HepG2 (cell line): ENCODE measurements around the gene TSHZ1. TPM values are rescaled to one million over a fixed set of nuclear protein-coding genes. Genes with fewer than 3 reads are reported as not detected.

Experiments used
- ATAC-seq: fragments of 200-7000 bp; cut with Tn5 transposase; 3 replicates; pipeline ENCODE4 v1.9.1; 2020; ENCODE audit warnings: mild to moderate bottlenecking, moderate library complexity
- BruUV-seq: library from RNA; stranded (reverse); fragments of 400-500 nt; replicated peaks from 2 replicates; lab custom pipeline; 2021; lab: Mats Ljungman, UMichigan
- CTCF ChIA-PET: fragments of 300-600 bp; formaldehyde crosslinking; extraction: SDS; loops from one replicate; lab custom pipeline; 2021; ENCODE audit warnings: low total read pairs, inconsistent platforms, low intra/inter-chr PET ratio; lab: Yijun Ruan, JAX
- POLR2A ChIA-PET: fragments of 350-600 bp; sonication (Branson Sonifier 250); formaldehyde crosslinking; loops from one replicate; lab custom pipeline; 2020; ENCODE audit warnings: antibody characterized with exemption, inconsistent platforms; lab: Yijun Ruan, JAX
- DNase-seq: peaks from one replicate; pipeline ENCODE4 v3.0.0-alpha.2; 2015; ENCODE audit warnings: low spot score
- FAIRE-seq: peaks from 3 replicates; lab custom pipeline; 2011; peaks lifted over from hg19 to GRCh38; lab: Jason Lieb, UNC
- H2AFZ ChIP-seq: one replicate; pipeline ENCODE4 v1.6.1; 2011; ENCODE audit warnings: low read length, inconsistent platforms
- H3K27ac ChIP-seq: fragments of 300-600 bp; 3 replicates; pipeline ENCODE4 v1.8.0; 2011; ENCODE audit warnings: mixed run types, mild to moderate bottlenecking, mixed read lengths, low read length, inconsistent platforms; ENCODE audit not compliant: insufficient read depth; ENCODE audit errors: extremely low read length
- H3K27me3 ChIP-seq, 2 experiments: fragments of 200-600 bp in 1 of 2; 2 replicates in 1 of 2; 3 replicates in 1 of 2; pipeline versions ENCODE4 v1.6.0 to v1.8.0; 2011; ENCODE audit warnings: low read length in 2 of 2, mild to moderate bottlenecking in 2 of 2, moderate library complexity in 2 of 2, inconsistent platforms in 1 of 2; ENCODE audit not compliant: insufficient read depth in 2 of 2, control insufficient read depth in 1 of 2
- H3K36me3 ChIP-seq, 2 experiments: fragments of 200-600 bp in 1 of 2; replicated peaks in 1 of 2; 2 replicates in 1 of 2; 3 replicates in 1 of 2; pipeline versions ENCODE4 v1.5.1 to v1.8.0; 2011; ENCODE audit warnings: low read length in 2 of 2, inconsistent platforms in 1 of 2; ENCODE audit not compliant: insufficient read depth in 2 of 2, control insufficient read depth in 1 of 2
- H3K4me1 ChIP-seq: 2 replicates; pipeline ENCODE4 v1.5.1; 2012; ENCODE audit warnings: low read length, inconsistent platforms; ENCODE audit not compliant: insufficient read depth
- H3K4me2 ChIP-seq: 2 replicates; pipeline ENCODE4 v1.6.0; 2011; ENCODE audit warnings: low read depth, low read length, inconsistent platforms
- H3K4me3 ChIP-seq, 3 experiments: fragments of 200-600 bp in 1 of 3; sonication (generic), shearing (Covaris generic) in 1 of 3; replicated peaks in 1 of 3; 2 replicates each; pipeline ENCODE4 v1.5.1; 2011 to 2016; ENCODE audit warnings: low read length in 3 of 3, inconsistent platforms in 2 of 3, low read depth in 2 of 3, mild to moderate bottlenecking in 2 of 3, control low read depth in 1 of 3, mixed read lengths in 1 of 3; ENCODE audit not compliant: insufficient read depth in 1 of 3
- H3K79me2 ChIP-seq: one replicate; pipeline ENCODE4 v1.6.1; 2011; ENCODE audit warnings: low read length, inconsistent platforms; ENCODE audit not compliant: insufficient read depth
- H3K9ac ChIP-seq: 2 replicates; pipeline ENCODE4 v1.6.0; 2011; ENCODE audit warnings: mild to moderate bottlenecking, low read depth, low read length, inconsistent platforms; ENCODE audit not compliant: insufficient read depth
- H3K9me3 ChIP-seq: 2 replicates; pipeline ENCODE4 v1.5.1; 2012; ENCODE audit warnings: mild to moderate bottlenecking, low read length
- H4K20me1 ChIP-seq: 2 replicates; pipeline ENCODE4 v1.6.0; 2011; ENCODE audit warnings: inconsistent platforms, mild to moderate bottlenecking, low read length, moderate library complexity; ENCODE audit not compliant: insufficient read depth
- ARID2 ChIP-seq: sonication (generic); formaldehyde crosslinking; IDR thresholded peaks from 2 replicates; pipeline ENCODE4 v1.8.1; 2022; ENCODE audit warnings: mild to moderate bottlenecking, missing genetic modification reagents, borderline replicate concordance
- DMTF1 ChIP-seq: sonication (generic); formaldehyde crosslinking; IDR thresholded peaks from 2 replicates; pipeline ENCODE4 v1.4.0; 2020; ENCODE audit warnings: mild to moderate bottlenecking, missing genetic modification reagents
- ELF4 ChIP-seq: sonication (generic); formaldehyde crosslinking; IDR thresholded peaks from 2 replicates; pipeline ENCODE4 v1.5.0; 2020; ENCODE audit warnings: missing genetic modification reagents, mild to moderate bottlenecking, moderate library complexity, borderline replicate concordance
- MED1 ChIP-seq: sonication (generic); formaldehyde crosslinking; IDR thresholded peaks from 2 replicates; pipeline ENCODE4 v1.4.0; 2020; ENCODE audit warnings: missing genetic modification reagents
- TBL1XR1 ChIP-seq: fragments of 150-350 bp; IDR thresholded peaks from 2 replicates; pipeline ENCODE4 v1.6.1; 2014; ENCODE audit warnings: borderline replicate concordance, low read length; ENCODE audit not compliant: partially characterized antibody
- ZBTB8A ChIP-seq: sonication (generic); formaldehyde crosslinking; IDR thresholded peaks from 2 replicates; pipeline ENCODE4 v1.4.0; 2020; ENCODE audit warnings: mild to moderate bottlenecking, low read depth, missing genetic modification reagents, borderline replicate concordance
- ZNF24 ChIP-seq: fragments of 450-650 bp; IDR thresholded peaks from 2 replicates; pipeline ENCODE4 v1.6.1; 2017; ENCODE audit warnings: antibody characterized with exemption, mild to moderate bottlenecking
- ZNF484 ChIP-seq: sonication (generic); formaldehyde crosslinking; IDR thresholded peaks from 2 replicates; pipeline ENCODE4 v1.5.1; 2020; ENCODE audit warnings: mild to moderate bottlenecking, low read depth, missing genetic modification reagents, borderline replicate concordance
- ZSCAN22 ChIP-seq: sonication (generic); formaldehyde crosslinking; IDR thresholded peaks from 2 replicates; pipeline ENCODE4 v1.4.0; 2020; ENCODE audit warnings: mild to moderate bottlenecking, missing genetic modification reagents
- WGBS: methylation state at CpG from one replicate; pipeline ENCODE4 v1.1.6; 2017; ENCODE audit warnings: low lambda C conversion rate; 5-methylcytosine and 5-hydroxymethylcytosine counted together
- in situ Hi-C: cut with HindIII; loops from 2 replicates; pipeline ENCODE4 v1.10.0; 2017; ENCODE audit warnings: low pct_unique_long_range_greater_than_20kb; ENCODE audit not compliant: extremely low pct_ligation_motif_present
- intact Hi-C: fragments of 100-400 bp; cut with micrococcal nuclease; formaldehyde crosslinking; loops from one replicate; pipeline ENCODE4 v1.10.0; 2022; ENCODE audit not compliant: unreplicated experiment
- polyA plus RNA-seq, 8 experiments: library from polyadenylated mRNA; depleted of rRNA in 3 of 8; stranded (reverse) in 7 of 8; unstranded in 1 of 8; fragments of >200 nt; fragmentation: Illumina TruSeq in 4 of 8; extraction: Trizol in 4 of 8; gene quantifications; 2 replicates each; pipeline versions ENCODE4 v1.2.1 to v1.2.3, GENCODE V29; 2011 to 2016; ENCODE audit warnings: low read depth in 4 of 8, missing spikeins in 1 of 8, mixed read lengths in 1 of 8; ENCODE audit not compliant: insufficient read depth in 1 of 8
- total RNA-seq, 5 experiments: library from RNA; depleted of rRNA; stranded (reverse); fragments of >200 nt; fragmentation: Illumina TruSeq; extraction: Trizol; gene quantifications; 2 replicates each; pipeline ENCODE4 v1.2.3, GENCODE V29; 2016; ENCODE audit warnings: low read depth in 1 of 5
- TF ChIP-seq, protein P1 (sequence below): sonication (generic); formaldehyde crosslinking; conservative IDR thresholded peaks from 2 replicates; pipeline ENCODE4 v1.8.0; 2022; ENCODE audit warnings: mild to moderate bottlenecking, moderate library complexity, missing genetic modification reagents

The TSHZ1 gene
- total and polyA plus RNA-seq, 2 of the 13 experiments (the other 11 are each of a cell fraction or from before 2014, with no cell fraction given): 2.5 to 2.7 TPM

- DNase-seq (no peak), FAIRE-seq (no peak)
- H3K4me1 ChIP-seq: peaks cover 13% of the 10 kb centered on the region
- H3K9me3 ChIP-seq: no peaks in the 10 kb centered on the region
- 47% methylated on average over 3 of the region's 3 CpGs for WGBS
- ChIA-PET POLR2A (no interaction called here), CTCF (no interaction called here)
- no peak overlapping the region for H2AFZ ChIP-seq
- no peak overlapping the region for H3K27ac ChIP-seq
- no TSS peak for BruUV-seq
- H3K4me2 ChIP-seq: no peak overlapping the region
- intact Hi-C loops: loop anchor here (5.0 kb wide), 2 partner anchors 45 to 80 kb away; partner anchors contain the start of gene PTGR3
- TF ChIP-seq ZNF484 (CRISPR knock-in tag): no peak
- no peak for TF ChIP-seq MED1 (CRISPR knock-in tag)
- no peak for TF ChIP-seq ELF4 (CRISPR knock-in tag)
- TF ChIP-seq ZBTB8A: no peak
- no peak for TF ChIP-seq TBL1XR1
- TF ChIP-seq ZNF24: no peak
- TF ChIP-seq ZSCAN22 (CRISPR knock-in tag): no peak
- TF ChIP-seq ARID2 (CRISPR knock-in tag): no peak
- TF ChIP-seq, protein P1, sequence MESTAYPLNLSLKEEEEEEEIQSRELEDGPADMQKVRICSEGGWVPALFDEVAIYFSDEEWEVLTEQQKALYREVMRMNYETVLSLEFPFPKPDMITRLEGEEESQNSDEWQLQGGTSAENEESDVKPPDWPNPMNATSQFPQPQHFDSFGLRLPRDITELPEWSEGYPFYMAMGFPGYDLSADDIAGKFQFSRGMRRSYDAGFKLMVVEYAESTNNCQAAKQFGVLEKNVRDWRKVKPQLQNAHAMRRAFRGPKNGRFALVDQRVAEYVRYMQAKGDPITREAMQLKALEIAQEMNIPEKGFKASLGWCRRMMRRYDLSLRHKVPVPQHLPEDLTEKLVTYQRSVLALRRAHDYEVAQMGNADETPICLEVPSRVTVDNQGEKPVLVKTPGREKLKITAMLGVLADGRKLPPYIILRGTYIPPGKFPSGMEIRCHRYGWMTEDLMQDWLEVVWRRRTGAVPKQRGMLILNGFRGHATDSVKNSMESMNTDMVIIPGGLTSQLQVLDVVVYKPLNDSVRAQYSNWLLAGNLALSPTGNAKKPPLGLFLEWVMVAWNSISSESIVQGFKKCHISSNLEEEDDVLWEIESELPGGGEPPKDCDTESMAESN (CRISPR knock-in tag): no peak
- TF ChIP-seq DMTF1: no peak
- TF ChIP-seq, all 625 proteins: peak for 0
- in situ Hi-C loops: loop anchor here (25.0 kb wide), 1 partner anchor 325 kb away; no protein-coding TSS in a partner anchor
- ATAC-seq: no peak
- Histone ChIP-seq H3K4me3 (no peak overlapping the region), H3K79me2 (no peaks in the 10 kb centered on the region), H3K9ac (no peak overlapping the region), H3K27me3 (peaks cover 0 to 26% of the 10 kb centered on the region in 2 experiments; a peak in 4 of 5 replicates), H3K36me3 (no peaks in the 10 kb centered on the region), H4K20me1 (no peaks in the 10 kb centered on the region)
These were observed 48.1 kb upstream of the TSHZ1 start for GRCh38 chr18:75162467-75162866.
